SK-N-DZ (cell line): ENCODE results near the gene DAAM2.

Experiments
- DNase-seq: peaks from one replicate; pipeline ENCODE4 v3.0.0-alpha.2; 2015; ENCODE audit warnings: low spot score

DAAM2 gene

GRCh38 chr6:39787322-39787721, 4.9 kb upstream of the DAAM2 start:
- no peak for DNase-seq

GRCh38 chr6:39790772-39791171, 1.4 kb upstream of the DAAM2 start:
- no peak for DNase-seq

- DNase-seq = no peak
These were observed 865 bp upstream of the DAAM2 start for GRCh38 chr6:39791311-39791710.

GRCh38 chr6:39792540-39793450, 619 bp downstream of the DAAM2 start:
- DNase-seq = no peak

GRCh38 chr6:39793516-39793915, 1.3 kb downstream of the DAAM2 start:
- DNase-seq = no peak

- DNase-seq = no peak
These were observed 2.1 kb downstream of the DAAM2 start for GRCh38 chr6:39794231-39794630.

- no peak for DNase-seq
These were observed 5.6 kb downstream of the DAAM2 start for GRCh38 chr6:39797751-39798150.

GRCh38 chr6:39800034-39801032, 8.2 kb downstream of the DAAM2 start:
- DNase-seq = no peak

- DNase-seq = no peak
These were observed 9.5 kb downstream of the DAAM2 start for GRCh38 chr6:39801456-39802251.

- DNase-seq = no peak
These were observed 11.7 kb downstream of the DAAM2 start for GRCh38 chr6:39803872-39804271.

GRCh38 chr6:39804466-39805065, 12.4 kb downstream of the DAAM2 start:
- DNase-seq = no peak

- DNase-seq = no peak
These were observed 14.1 kb downstream of the DAAM2 start for GRCh38 chr6:39806278-39806677.

GRCh38 chr6:39808346-39808745, 16.2 kb downstream of the DAAM2 start:
- no peak for DNase-seq

GRCh38 chr6:39808964-39809363, 16.8 kb downstream of the DAAM2 start:
- no peak for DNase-seq

GRCh38 chr6:39811835-39812345, 19.7 kb downstream of the DAAM2 start:
- no peak for DNase-seq

- DNase-seq = no peak
These were observed 20.3 kb downstream of the DAAM2 start for GRCh38 chr6:39812496-39812852.

GRCh38 chr6:39812853-39813533, 20.8 kb downstream of the DAAM2 start:
- no peak for DNase-seq

- DNase-seq = no peak
These were observed 22.1 kb downstream of the DAAM2 start for GRCh38 chr6:39814236-39814635.

GRCh38 chr6:39815356-39815755, 23.2 kb downstream of the DAAM2 start:
- no peak for DNase-seq

GRCh38 chr6:39816747-39817146, 24.6 kb downstream of the DAAM2 start:
- DNase-seq = no peak
